H7 (cell line): ENCODE measurements around the gene CREB1. TPM values are rescaled to one million over a fixed set of nuclear protein-coding genes. Genes with fewer than 3 reads are reported as not detected.

Experiments used
- DNase-seq: peaks from one replicate; pipeline ENCODE4 v3.0.0; 2012
- H3K27me3 ChIP-seq: 2 replicates; pipeline ENCODE4 v1.6.0; 2011; ENCODE audit warnings: mild to moderate bottlenecking, low read length; ENCODE audit not compliant: control insufficient read depth, insufficient read depth
- H3K36me3 ChIP-seq: replicated peaks from 2 replicates; pipeline ENCODE4 v1.5.1; 2011; ENCODE audit warnings: low read length; ENCODE audit not compliant: control insufficient read depth, insufficient read depth
- H3K4me3 ChIP-seq: 2 replicates; pipeline ENCODE4 v1.5.1; 2011; ENCODE audit warnings: low read depth, mild to moderate bottlenecking, control low read depth, low read length, moderate library complexity; ENCODE audit not compliant: insufficient read depth
- total RNA-seq: library from RNA; depleted of rRNA; stranded (reverse); fragments of >200 nt; shearing (Covaris generic); gene quantifications from 2 replicates; pipeline ENCODE4 v1.2.3, GENCODE V29; 2014

CREB1 gene
- total RNA-seq, 1 experiment from 2014 or later = 48.9 TPM

DNA sequence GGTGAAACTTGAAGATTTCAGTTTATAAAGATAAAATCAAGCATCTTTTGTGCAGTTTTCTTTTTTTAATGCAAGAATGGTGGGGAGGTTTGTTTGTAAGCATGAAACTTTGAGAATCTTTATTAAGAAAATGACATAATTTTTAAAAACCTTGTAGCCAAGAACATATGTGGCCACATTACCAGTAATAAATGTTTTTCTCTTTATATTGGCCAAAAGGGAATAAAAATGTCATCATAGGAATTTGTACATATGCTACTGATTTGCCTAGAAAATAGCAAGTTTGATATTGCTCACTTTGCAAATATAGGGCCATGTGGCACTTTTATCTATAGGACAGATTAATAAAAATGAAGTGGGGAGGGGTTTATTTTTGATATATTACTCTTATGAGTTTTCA is 69.9 kb downstream of the CREB1 start:
- DNase-seq = no peak
- H3K36me3 ChIP-seq = no peaks in the 10 kb centered on the region; the same call in 1 of the 2 replicates
- no peak overlapping the region for H3K4me3 ChIP-seq
- no peaks in the 10 kb centered on the region for H3K27me3 ChIP-seq

DNA sequence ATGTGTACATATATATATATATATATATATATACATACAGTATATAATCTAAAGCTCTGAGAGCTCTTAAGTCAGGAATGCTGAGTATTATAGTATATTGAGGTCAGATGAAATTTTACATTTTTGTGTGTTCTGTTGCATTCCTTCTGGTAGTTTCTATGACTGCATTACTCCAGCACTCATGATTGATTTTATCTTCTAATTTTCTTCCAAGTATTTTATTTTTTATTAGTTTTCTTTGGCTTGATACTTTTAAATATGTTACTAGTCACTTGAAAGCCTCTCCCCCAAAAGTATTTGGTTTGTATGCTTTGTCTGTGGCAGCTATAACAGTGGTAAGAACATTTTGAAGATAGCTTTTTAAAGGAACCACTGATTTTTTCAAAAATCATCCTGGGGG is 70.5 kb downstream of the CREB1 start:
- no peak for DNase-seq
- Histone ChIP-seq H3K4me3 (no peak overlapping the region), H3K36me3 (no peaks in the 10 kb centered on the region; the same call in 1 of the 2 replicates), H3K27me3 (no peaks in the 10 kb centered on the region)

- Histone ChIP-seq H3K27me3 (no peaks in the 10 kb centered on the region), H3K36me3 (no peaks in the 10 kb centered on the region; the same call in 1 of the 2 replicates), H3K4me3 (no peak overlapping the region)
- DNase-seq = no peak
These were observed 72.0 kb downstream of the CREB1 start for GRCh38 chr2:207601774-207602173.

DNA sequence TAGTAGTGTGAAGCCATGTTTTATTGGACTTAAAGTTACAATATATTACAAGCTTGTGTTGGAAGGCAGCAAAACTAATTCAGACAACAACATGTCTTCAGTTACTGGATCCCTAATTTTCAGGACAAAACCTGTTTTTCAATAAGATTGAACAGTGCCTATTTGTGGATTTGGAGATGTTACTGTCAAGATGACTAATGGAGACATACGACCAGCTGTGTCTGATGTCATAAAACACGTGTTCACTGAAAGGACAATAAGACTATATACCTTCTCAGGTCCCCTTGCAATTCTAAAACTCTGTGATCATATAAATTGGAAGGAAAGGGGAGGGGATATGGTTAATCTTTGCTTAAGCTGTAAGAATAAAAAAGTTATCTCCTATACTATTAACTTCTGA is 73.7 kb downstream of the CREB1 start:
- Histone ChIP-seq H3K4me3 (no peak overlapping the region), H3K36me3 (no peaks in the 10 kb centered on the region), H3K27me3 (no peaks in the 10 kb centered on the region)
- no peak for DNase-seq

GRCh38 chr2:207606399-207606798 is 76.6 kb downstream of the CREB1 start:
- Histone ChIP-seq H3K4me3 (no peak overlapping the region), H3K36me3 (no peaks in the 10 kb centered on the region; the same call in 1 of the 2 replicates), H3K27me3 (no peaks in the 10 kb centered on the region)
- DNase-seq = no peak

- H3K36me3 ChIP-seq = no peaks in the 10 kb centered on the region; the same call in 1 of the 2 replicates
- no peaks in the 10 kb centered on the region for H3K27me3 ChIP-seq
- no peak overlapping the region for H3K4me3 ChIP-seq
- DNase-seq = no peak
These were observed 77.1 kb downstream of the CREB1 start for GRCh38 chr2:207606829-207607228.

DNA sequence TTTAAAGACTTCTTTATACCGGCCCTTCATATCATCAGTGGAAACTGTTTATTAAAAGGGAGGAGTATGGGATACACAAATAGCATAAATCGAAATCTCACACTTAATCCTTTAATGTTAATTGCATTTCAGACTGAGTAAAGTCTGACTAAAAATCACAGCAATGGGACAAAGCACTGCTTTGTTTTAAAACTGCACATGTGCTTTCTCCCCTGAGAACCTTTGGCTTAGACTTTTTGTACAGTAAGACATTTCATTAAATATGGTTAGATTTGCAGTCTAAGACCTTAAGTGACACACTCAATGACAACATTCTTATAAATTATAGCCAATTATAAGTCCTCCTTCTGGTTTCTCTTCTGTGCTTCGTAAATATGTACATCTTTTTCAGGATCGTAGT is 83.0 kb downstream of the CREB1 start:
- DNase-seq = no peak
- Histone ChIP-seq H3K36me3 (peaks cover 20% of the 10 kb centered on the region), H3K27me3 (no peaks in the 10 kb centered on the region), H3K4me3 (no peak overlapping the region)

DNA sequence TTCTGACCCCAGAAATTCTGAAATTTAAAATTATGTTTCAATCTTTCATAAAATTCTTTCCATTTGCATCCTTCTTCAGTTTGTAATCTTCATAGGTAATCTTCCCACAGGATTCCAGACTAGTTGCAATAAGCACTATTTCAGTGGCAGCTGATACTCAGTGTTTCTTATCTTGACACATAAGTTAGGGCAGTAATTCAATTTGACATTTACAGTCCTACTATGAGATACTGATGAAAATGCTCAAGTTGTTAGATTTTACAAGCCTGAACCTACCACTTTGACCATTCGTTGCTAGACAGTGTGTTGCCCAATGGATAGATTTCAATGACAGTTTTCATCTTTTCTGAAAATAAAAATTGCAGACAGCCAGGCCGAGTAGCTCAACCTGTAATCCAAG is 85.1 kb downstream of the CREB1 start:
- no peak overlapping the region for H3K4me3 ChIP-seq
- peaks cover 32% of the 10 kb centered on the region for H3K36me3 ChIP-seq
- H3K27me3 ChIP-seq = no peaks in the 10 kb centered on the region
- no peak for DNase-seq

DNA sequence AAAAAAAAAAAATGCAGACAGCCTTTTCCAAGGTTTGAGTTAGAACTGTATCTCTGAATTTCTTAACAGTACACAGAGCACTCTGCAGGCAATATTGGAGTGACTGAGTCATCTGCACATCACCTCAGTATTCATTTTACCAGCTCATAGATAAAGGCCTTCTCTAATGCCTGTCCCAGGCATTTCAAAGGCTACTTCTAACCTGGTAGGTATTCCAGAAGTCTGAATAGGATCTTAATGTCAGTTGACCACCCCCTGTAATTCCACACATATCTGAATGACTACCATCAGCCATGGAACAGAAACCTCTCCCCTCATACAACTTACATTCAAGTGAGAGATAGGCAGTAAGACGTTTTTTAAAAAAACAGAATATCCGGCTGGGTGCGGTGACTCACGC is 86.4 kb downstream of the CREB1 start:
- Histone ChIP-seq H3K27me3 (no peaks in the 10 kb centered on the region), H3K36me3 (peaks cover 38% of the 10 kb centered on the region), H3K4me3 (no peak overlapping the region)
- no peak for DNase-seq

- Histone ChIP-seq H3K27me3 (no peaks in the 10 kb centered on the region), H3K36me3 (peaks cover 46% of the 10 kb centered on the region), H3K4me3 (no peak overlapping the region)
- DNase-seq = no peak
These were observed 87.4 kb downstream of the CREB1 start for GRCh38 chr2:207617011-207617671.

GRCh38 chr2:207619764-207620203 is 90.0 kb downstream of the CREB1 start:
- no peaks in the 10 kb centered on the region for H3K27me3 ChIP-seq
- no peak for DNase-seq
- H3K36me3 ChIP-seq = peaks cover 48% of the 10 kb centered on the region
- H3K4me3 ChIP-seq = no peak overlapping the region

- Histone ChIP-seq H3K27me3 (no peaks in the 10 kb centered on the region), H3K4me3 (no peak overlapping the region)
These were observed 91.8 kb downstream of the CREB1 start for GRCh38 chr2:207621501-207622039.

GRCh38 chr2:207624185-207625013 is 94.6 kb downstream of the CREB1 start:
- Histone ChIP-seq H3K36me3 (peaks cover 26% of the 10 kb centered on the region), H3K27me3 (no peaks in the 10 kb centered on the region), H3K4me3 (peak overlapping the region; percentile 88)
- peak; percentile 87 for DNase-seq

More at GRCh38 chr2:207621501-207622039, 91.8 kb downstream of the CREB1 start:
- peaks cover 42% of the 10 kb centered on the region for H3K36me3 ChIP-seq
- DNase-seq = no peak

DNA sequence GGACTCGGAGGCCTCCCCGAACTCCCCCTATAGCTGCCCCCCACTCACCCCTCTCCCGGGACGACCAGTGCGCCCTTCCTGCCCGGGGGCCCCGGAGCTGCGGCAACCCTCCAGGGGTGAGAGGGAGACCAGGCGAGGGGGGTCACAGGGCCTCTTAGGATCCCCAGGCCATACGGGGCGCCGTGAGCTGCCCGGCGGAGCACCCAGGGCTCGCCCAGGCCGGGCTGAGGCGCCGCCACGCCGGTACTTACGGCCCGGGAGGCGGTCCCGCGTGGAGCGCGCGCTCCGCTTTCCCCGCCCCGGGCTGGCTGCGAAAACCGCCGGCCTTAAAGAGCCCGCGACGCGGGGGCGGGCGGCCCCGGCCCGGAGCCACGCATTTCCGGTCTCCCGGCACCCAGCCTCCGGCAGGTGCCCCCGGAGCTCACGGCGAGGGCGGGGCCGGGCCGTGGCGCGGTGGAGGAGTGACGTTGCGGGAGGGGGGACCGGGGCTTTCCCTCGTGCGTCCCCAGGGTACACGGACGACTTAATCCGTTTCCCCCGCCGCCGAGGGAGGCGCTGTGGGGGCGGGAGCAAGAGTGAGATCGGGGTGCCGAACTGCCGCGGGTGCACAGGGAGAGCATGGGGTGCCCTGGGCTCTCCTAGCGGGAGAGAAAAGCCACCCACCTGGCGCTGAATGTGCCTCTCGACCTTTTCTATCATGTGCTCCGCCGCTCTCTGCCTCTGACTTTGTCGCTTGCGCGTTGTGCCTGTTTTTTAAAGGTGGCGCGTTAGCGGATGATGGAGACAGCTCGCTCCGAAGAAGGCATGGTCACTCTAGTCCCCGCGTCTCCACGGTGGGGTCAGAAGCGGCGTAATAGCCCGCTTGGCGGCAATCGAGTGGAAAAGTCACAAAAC is 95.5 kb downstream of the CREB1 start, which contains the start of gene METTL21A:
Gene METTL21A (minus strand): TSS at position 381 of the 894 bp plus-strand sequence. CDS start 1,019 bp downstream, outside the sequence.
- Histone ChIP-seq H3K27me3 (no peaks in the 10 kb centered on the region), H3K4me3 (peak within 1 kb of the TSS; percentile 88), H3K36me3 (peaks cover 22% of the 10 kb centered on the region)
- DNase-seq = peak; percentile 95
